GM12892 (cell line): ENCODE measurements around the gene OR2F2.

Experiments used
- POLR2A ChIP-seq: IDR thresholded peaks from 2 replicates; pipeline ENCODE4 v1.6.1; 2011; ENCODE audit warnings: low read depth, low read length, control low read depth
- POLR2AphosphoS5 ChIP-seq: IDR thresholded peaks from 2 replicates; pipeline ENCODE4 v1.6.1; 2011; ENCODE audit warnings: low read depth, low read length, control low read depth
- TAF1 ChIP-seq: IDR thresholded peaks from 2 replicates; pipeline ENCODE4 v1.6.1; 2011; ENCODE audit warnings: low read depth, mild to moderate bottlenecking, control low read depth, low read length, borderline replicate concordance

GRCh38 chr7:143948733-143949132 is 13.7 kb downstream of the OR2F2 start:
- TF ChIP-seq POLR2A = no peak
- TF ChIP-seq TAF1 = no peak
- no peak for TF ChIP-seq POLR2AphosphoS5
